IPS-NIHi11 (cell line): ENCODE measurements around the gene RPS6KA2.
"Not testable (repeated sequence)": the region's sequence is repeated elsewhere in the genome, so short reads cannot be mapped to it uniquely, and the experiment has no call there.

Source experiments
- DNase-seq: peaks from one replicate; pipeline ENCODE4 v3.0.0; 2012; ENCODE audit warnings: mixed read lengths, low spot score

Gene RPS6KA2

DNA sequence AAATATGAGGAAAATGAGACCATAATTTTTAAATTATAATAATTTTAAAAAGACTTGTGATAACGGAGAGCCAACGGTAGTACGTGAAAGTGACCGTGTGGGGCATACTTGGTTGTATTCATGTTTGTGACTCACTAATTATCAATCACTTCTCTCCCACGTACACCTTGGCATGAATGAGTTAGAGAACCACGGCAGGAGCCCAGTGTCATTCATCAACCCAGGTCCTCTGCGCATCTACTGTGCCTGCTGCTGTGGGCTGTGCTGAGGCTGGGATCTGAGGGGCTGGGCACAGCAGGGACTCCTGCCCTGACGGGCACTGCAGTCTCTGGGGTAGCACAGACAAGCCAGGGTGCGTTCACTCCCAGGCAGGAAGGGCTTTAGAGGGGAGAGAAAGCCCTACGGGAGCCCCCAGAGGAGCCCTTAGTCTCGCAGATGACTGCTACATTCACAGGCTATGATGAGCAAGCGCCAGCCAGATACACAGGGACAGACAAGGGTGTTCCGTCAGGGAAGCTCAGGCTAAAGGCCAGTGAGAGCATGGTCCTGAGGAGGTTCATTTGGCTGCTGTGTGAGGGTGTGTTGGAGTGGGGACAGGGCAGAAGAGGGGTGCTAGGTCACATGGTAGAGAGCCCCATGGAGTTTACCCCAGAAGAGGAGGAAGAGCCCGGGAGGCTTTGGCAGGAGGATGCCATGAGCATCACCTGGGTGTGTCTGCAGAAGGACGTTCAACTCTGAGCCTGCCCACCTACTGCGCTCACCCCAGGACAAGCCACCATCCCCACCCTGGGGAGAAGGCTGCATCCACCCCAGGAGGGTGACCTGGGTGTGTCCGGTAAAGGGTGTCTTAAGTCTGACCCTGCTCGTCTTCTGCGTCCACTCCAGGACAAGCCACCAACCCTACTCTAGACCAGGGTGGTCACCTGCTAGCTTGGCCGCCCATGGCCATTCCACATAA lies 8.2 kb upstream of the RPS6KA2 start:
- no peak for DNase-seq

DNA sequence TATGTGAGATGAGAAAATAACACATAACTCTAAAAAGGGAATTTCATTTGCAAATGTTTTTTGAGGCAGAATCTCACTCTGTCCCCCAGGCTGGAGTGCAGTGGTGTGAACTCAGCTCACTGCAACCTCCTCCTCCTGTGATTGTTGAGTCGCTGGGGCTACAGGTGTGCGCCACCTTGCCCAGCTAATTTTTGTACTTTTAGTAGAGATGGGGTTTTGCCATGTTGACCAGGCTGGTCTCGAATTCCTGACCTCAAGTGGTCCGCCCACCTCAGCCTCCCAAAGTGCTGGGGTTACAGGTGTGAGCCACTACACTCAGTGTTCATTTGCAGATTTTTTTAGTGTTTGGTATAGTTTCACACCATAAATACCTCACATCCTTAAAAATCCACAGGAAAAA lies 7.5 kb upstream of the RPS6KA2 start:
- not testable (repeated sequence) for DNase-seq

DNA sequence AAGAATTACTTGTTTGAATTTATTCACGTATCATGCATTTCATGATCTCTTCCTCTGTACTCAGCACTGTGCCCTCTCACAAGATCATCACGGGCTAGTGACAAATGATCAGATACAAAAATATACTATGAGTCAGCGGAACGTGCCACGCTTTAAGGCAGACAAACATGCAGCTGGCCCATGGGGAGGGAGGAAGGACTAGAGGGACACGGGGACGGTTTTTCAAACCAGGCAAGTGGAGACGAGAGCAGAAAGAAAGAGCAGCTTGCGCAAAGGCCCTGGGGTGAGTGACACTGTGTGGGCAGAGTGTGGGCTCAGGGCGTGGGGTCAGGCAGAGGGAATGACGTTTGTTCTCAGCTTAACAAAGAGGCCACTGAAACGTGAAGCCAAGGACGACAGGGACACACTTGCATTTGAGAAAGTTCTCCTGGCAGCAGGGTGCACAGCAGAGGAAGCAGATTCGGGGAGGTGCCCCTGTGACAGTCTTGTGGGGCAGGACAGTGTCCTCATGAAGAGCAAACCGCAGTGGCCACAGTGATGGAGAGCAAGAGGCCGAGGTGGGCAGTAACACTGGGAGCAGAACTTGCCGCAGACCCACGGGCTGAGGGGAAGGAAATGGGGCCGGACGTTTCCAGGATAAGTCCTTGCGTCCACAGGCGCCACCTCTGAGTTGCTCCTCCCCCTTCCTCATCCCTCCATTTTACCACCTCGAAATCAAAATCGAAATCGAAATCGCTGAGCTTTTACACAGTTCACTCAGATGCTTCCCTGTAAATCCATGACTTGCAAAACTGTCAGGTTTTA lies 6.9 kb upstream of the RPS6KA2 start:
- no peak for DNase-seq

DNA sequence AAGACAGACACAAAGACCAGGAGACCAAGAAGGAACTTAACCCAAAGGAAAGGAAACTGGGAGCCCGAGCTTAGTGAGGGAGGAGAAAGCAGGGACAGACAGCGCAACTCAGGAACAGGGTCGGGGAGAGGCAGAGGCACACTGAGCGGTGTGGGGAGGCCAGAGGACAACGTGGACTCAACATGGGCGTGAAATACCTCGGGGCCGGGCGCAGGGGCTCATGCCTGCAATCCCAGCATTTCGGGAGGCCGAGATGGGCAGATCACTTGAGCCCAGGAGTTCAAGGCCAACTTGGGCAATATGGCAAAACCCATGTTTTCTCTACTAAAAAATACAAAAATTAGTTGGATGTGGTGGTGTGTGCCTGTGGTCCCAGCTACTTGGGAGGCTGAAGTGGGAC lies 5.7 kb upstream of the RPS6KA2 start:
- no peak for DNase-seq

DNA sequence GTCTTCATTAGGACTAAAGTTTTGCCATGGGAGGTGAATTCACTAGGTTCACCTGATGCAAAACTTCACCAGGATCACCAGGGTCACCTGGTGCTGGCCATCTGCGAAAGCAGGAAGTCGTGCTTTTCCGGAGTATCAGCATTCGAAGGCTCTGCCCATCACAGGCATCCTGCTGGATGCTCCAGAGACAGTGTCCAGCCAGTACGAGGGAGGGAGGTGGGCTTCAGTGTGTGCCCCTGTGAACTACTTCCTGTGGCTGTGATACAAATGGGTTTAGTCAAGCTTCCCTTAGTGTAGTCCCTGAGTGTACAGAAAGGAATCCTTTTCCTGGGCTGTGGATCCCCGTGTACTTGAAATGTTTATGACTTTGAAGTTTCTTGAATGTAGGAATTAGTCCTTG lies 3.4 kb upstream of the RPS6KA2 start:
- DNase-seq: no peak

DNA sequence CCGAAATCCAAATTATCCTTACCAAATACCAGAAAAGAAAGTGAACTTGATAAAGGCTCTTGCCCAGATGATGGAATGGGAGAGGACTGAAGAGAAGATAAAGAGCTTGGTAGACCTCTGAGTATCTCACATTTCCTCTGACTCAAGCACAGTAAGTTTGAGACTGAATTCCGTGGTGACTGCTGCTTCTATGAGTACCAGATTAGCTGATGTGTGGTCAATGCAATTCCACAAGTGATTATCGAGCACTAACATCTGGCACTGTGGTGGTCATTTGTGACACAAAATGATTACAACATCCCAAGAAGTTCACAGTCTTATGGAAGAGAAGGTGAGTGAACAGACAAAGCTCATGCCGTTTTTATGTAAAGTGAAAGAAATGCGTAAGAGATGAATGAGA lies 2.6 kb upstream of the RPS6KA2 start:
- no peak for DNase-seq

DNA sequence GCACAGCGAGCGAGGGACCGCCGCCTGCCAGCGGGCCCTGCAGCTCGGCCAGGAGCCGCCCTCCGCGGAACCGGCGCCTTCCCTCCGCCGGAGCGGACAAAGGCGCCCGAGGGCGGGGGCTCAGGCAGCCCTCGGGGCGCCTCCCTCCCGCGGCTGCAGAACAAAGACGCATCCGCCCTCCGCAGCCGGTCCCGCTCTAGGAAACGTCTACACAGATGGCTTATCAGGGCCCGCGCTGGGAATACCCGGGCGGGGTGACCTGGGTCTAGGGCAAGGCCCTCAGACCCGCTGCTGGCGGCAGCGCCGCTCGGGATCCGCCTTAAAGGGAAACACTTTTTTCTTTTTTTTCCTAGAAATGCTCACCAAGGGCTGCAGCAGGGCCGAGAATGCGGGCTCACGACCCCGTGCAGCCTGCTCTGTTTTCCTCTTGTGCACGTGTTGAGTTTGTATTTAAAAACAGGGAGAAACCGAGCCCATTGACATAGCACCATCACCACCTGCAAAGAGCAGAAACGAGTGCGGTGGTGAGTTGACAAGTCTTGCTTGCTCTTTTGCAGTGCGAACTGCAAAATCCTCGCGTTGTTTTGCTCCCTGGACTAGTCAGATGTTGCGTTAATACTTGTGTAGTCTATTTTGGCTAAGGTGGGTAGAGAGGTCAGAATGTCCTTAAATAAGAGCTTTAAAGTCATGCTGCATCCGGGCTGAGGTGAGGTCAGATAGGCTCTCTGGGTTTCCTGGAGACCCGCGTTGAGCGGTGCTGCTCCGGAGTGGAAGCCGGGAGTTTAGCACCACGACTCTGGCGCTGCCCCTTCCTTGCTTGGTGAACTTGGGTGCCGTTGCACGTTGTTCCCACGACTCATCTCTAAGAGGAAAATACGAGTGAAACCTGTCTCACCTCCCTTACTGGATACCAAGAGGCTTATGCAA lies 1.1 kb upstream of the RPS6KA2 start:
- DNase-seq: peak; percentile 78

- peak; percentile 67 for DNase-seq
Observed at GRCh38 chr6:166626177-166627032, 646 bp downstream of the RPS6KA2 start.

GRCh38 chr6:166625356-166625755 lies 1.7 kb downstream of the RPS6KA2 start:
- no peak for DNase-seq

- no peak for DNase-seq
Observed at GRCh38 chr6:166624275-166624674, 2.8 kb downstream of the RPS6KA2 start.

DNA sequence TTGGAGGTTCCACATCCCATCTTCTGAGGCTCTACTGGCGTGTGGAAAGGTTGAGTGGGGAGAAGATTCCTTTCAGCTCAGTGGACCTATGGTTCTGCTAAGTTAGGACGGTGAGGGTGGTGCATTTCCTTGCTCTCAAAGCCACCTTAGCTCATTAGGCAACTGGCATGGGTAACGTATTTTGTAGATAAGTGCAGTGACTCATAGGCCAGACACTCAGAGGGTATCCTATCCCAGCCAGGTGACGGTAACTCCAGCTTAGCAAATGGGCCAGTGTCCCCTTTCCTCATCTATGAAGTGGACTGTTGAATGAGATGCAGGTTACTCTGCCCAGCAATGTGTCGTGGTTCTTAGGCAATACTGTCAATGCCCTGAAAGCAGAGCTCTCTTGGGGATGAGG lies 3.7 kb downstream of the RPS6KA2 start:
- no peak for DNase-seq

DNA sequence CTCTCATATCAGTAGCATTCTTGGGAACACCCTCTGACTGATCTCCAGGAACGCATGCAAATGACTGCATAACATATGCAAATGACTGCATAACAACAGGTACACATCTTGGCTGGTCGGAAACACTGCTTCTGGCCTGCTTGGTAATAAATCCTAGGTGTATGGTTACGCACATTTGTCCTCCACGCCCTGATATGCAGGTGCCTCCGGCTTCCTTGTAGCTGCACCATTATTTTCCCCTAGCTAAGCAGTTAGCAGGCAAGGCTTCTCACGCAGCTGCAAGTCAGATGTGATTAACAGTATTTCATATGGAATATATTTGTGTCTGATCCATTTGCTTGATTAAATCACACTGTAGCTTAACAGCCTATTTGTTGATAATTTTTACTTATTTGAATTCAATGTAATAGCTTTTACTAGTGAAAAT lies 5.9 kb downstream of the RPS6KA2 start:
- DNase-seq: no peak

GRCh38 chr6:166620478-166621113 lies 6.5 kb downstream of the RPS6KA2 start:
- DNase-seq: no peak

DNA sequence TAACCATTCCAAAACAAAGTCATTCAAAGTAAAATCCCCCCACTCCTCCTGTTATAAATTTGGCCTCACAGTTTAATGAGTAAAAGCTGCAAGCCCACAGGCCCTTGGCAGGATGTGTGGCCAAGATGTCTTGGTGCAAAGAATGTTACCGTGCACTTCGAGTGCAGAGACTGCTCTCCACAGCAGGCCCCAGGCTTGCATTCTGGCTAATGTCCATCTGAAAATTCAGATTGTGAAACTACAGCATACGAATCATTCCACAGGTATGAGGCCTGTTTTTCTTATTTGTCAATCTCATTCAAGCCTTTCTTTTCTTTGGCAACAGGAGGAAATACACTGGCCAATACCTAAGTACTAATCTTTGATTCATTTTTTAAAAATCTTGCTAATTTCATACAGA lies 7.1 kb downstream of the RPS6KA2 start:
- no peak for DNase-seq

- DNase-seq: no peak
Observed at GRCh38 chr6:166618866-166619761, 7.9 kb downstream of the RPS6KA2 start.

DNA sequence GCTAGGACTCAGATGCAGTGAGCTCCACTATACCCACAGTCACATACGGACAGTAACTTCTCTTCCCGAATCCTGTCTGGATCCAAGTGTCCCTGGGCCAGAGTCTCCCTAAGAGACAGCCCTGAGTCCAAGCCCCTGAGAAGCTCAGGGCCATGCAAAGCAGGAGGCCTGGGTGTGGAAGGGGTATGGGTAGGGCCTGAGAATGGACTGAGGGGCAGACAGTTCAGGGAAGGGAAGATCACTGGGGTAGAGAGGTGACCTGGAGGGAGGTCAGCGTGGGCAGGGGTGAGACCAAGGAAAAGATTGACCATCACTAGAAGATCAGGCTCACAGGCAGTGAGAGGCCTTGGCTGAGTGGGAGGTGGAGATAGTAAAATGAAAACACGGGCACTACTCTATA lies 8.8 kb downstream of the RPS6KA2 start:
- no peak for DNase-seq

- DNase-seq: no peak
Observed at GRCh38 chr6:166617359-166617758, 9.7 kb downstream of the RPS6KA2 start.

- DNase-seq: no peak
Observed at GRCh38 chr6:166616261-166617238, 10.5 kb downstream of the RPS6KA2 start.
